HEK293 (cell line): Measurements from ENCODE around the gene SIRT7.

Experiments used
- IKZF3 ChIP-seq: fragments of 450-650 bp; IDR thresholded peaks from 2 replicates; pipeline ENCODE4 v1.5.0; 2018; ENCODE audit warnings: missing biosample characterization, mild to moderate bottlenecking, missing genetic modification characterization, moderate library complexity
- KLF10 ChIP-seq: fragments of 450-650 bp; IDR thresholded peaks from 2 replicates; pipeline ENCODE4 v1.5.1; 2018; ENCODE audit warnings: missing biosample characterization, mild to moderate bottlenecking, missing genetic modification characterization
- KLF9 ChIP-seq: fragments of 450-650 bp; formaldehyde crosslinking; IDR thresholded peaks from 2 replicates; pipeline ENCODE4 v1.5.1; 2016; ENCODE audit warnings: missing biosample characterization, missing genetic modification characterization, low read depth
- MEIS1 ChIP-seq: sonication (generic); formaldehyde crosslinking; IDR thresholded peaks from 2 replicates; pipeline ENCODE4 v1.8.1; 2022; ENCODE audit warnings: missing genetic modification reagents, mild to moderate bottlenecking, borderline replicate concordance
- ZBTB1 ChIP-seq: fragments of 450-650 bp; formaldehyde crosslinking; IDR thresholded peaks from 2 replicates; pipeline ENCODE4 v1.5.1; 2016; ENCODE audit warnings: missing biosample characterization, missing genetic modification characterization
- ZBTB7A ChIP-seq: fragments of 450-650 bp; formaldehyde crosslinking; IDR thresholded peaks from 2 replicates; pipeline ENCODE4 v1.5.1; 2016; ENCODE audit warnings: low read depth, missing biosample characterization, missing genetic modification characterization
- ZNF114 ChIP-seq: fragments of 450-650 bp; formaldehyde crosslinking; IDR thresholded peaks from 2 replicates; pipeline ENCODE4 v1.5.0; 2017; ENCODE audit warnings: missing biosample characterization, missing genetic modification characterization
- ZNF132 ChIP-seq: fragments of 450-650 bp; formaldehyde crosslinking; IDR thresholded peaks from 2 replicates; pipeline ENCODE4 v1.5.1; 2017; ENCODE audit warnings: missing biosample characterization, missing genetic modification characterization, borderline replicate concordance
- ZNF133 ChIP-seq: fragments of 450-650 bp; formaldehyde crosslinking; IDR thresholded peaks from 2 replicates; pipeline ENCODE4 v1.5.1; 2016; ENCODE audit warnings: missing biosample characterization, missing genetic modification characterization
- ZNF202 ChIP-seq: fragments of 450-650 bp; formaldehyde crosslinking; IDR thresholded peaks from 2 replicates; pipeline ENCODE4 v1.5.1; 2016; ENCODE audit warnings: missing biosample characterization, missing genetic modification characterization, borderline replicate concordance
- ZNF223 ChIP-seq: fragments of 450-650 bp; formaldehyde crosslinking; IDR thresholded peaks from 2 replicates; pipeline ENCODE4 v1.5.1; 2016; ENCODE audit warnings: missing biosample characterization, missing genetic modification characterization
- ZNF266 ChIP-seq: fragments of 450-650 bp; formaldehyde crosslinking; IDR thresholded peaks from 2 replicates; pipeline ENCODE4 v1.5.1; 2016; ENCODE audit warnings: missing biosample characterization, missing genetic modification characterization, low read depth
- ZNF501 ChIP-seq: fragments of 450-650 bp; formaldehyde crosslinking; IDR thresholded peaks from 2 replicates; pipeline ENCODE4 v1.5.1; 2016; ENCODE audit warnings: missing biosample characterization, missing genetic modification characterization
- ZNF621 ChIP-seq: fragments of 450-650 bp; formaldehyde crosslinking; IDR thresholded peaks from 2 replicates; pipeline ENCODE4 v1.5.1; 2017; ENCODE audit warnings: missing biosample characterization, missing genetic modification characterization
- ZNF768 ChIP-seq: fragments of 450-650 bp; formaldehyde crosslinking; IDR thresholded peaks from 2 replicates; pipeline ENCODE4 v1.5.1; 2018; ENCODE audit warnings: missing biosample characterization, mild to moderate bottlenecking, missing genetic modification characterization
- ZNF791 ChIP-seq: fragments of 450-650 bp; formaldehyde crosslinking; IDR thresholded peaks from 2 replicates; pipeline ENCODE4 v1.5.1; 2016; ENCODE audit warnings: missing biosample characterization, missing genetic modification characterization
- TF ChIP-seq, protein P1 (sequence below): fragments of 450-650 bp; formaldehyde crosslinking; IDR thresholded peaks from 2 replicates; pipeline ENCODE4 v1.5.1; 2017; ENCODE audit warnings: missing biosample characterization, missing genetic modification characterization
- TF ChIP-seq, protein P2 (sequence below): fragments of 450-650 bp; formaldehyde crosslinking; IDR thresholded peaks from 2 replicates; pipeline ENCODE4 v1.5.1; 2016; ENCODE audit warnings: missing biosample characterization, missing genetic modification characterization, borderline replicate concordance
- TF ChIP-seq, protein P3 (sequence below): fragments of 450-650 bp; formaldehyde crosslinking; IDR thresholded peaks from 2 replicates; pipeline ENCODE4 v1.5.1; 2016; ENCODE audit warnings: missing biosample characterization, missing genetic modification characterization
- TF ChIP-seq, protein P4 (sequence below): fragments of 450-650 bp; formaldehyde crosslinking; IDR thresholded peaks from 2 replicates; pipeline ENCODE4 v1.5.1; 2016; ENCODE audit warnings: missing biosample characterization, missing genetic modification characterization
- TF ChIP-seq, protein P5 (sequence below): fragments of 450-650 bp; formaldehyde crosslinking; conservative IDR thresholded peaks from 2 replicates; pipeline ENCODE4 v1.5.1; 2016; ENCODE audit warnings: low read depth, missing biosample characterization, missing genetic modification characterization
- TF ChIP-seq, protein P6 (sequence below): fragments of 450-650 bp; formaldehyde crosslinking; IDR thresholded peaks from 2 replicates; pipeline ENCODE4 v1.5.1; 2016; ENCODE audit warnings: missing biosample characterization, missing genetic modification characterization

Gene SIRT7

DNA sequence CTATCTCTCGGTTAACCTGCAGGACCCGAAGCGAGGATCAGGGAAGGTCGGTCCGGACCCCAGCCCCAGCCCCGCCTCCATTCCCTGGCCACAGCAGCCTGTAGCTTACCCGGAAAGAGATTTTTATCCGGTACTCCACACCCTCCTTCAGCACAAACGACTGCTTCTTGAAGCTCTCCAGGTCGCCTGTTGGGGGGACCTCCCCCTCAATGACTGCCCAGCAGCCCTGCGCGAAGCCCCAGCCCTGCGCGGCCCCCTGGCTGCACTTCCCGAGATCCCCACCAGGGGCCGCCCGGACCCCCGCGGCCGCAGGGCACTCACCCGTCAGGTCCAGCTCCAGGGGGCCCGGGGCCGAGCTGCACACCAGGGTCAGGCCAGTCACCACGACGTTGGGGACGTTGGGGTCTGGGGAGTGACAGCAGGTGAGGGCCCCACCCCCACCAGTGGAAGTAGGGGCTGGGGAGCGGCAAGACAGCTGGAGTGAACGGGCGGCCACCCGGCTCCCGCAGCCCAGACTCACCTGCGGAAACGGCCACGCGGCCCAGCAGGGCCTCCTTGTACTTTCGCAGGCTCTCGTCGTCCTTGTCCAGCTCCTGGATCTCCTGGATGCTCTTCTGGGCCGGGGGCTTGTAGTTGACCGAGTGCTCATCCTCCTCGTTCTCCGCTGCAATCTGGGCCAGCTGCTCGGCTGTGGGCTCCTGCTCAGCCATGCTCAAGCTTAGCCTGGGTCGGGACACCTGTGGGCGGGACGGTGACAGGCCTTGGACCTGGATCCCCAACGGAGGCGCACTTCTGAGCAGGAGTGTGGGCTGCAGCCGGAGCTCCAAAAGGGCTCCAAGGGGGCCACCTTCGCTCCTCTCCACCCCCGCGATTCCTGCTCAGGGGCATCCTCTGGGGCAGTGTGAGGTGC lies 48.5 kb downstream of the SIRT7 start (continued):
- TF ChIP-seq ZNF132 (no peak), ZNF768 (tag by site-specific recombination) (no peak), MEIS1 (CRISPR knock-in tag) (no peak), ZNF621 (tag by site-specific recombination) (no peak), KLF10 (tag by site-specific recombination) (peak; percentile 17; the same call in 1 of the 2 replicates), ZNF202 (tag by site-specific recombination) (no peak), ZNF501 (tag by site-specific recombination) (no peak), ZNF791 (tag by site-specific recombination) (no peak), ZBTB1 (peak; percentile 23; the same call in 1 of the 2 replicates), ZNF266 (tag by site-specific recombination) (no peak), ZNF114 (tag by site-specific recombination) (no peak), ZNF133 (tag by site-specific recombination) (no peak), ZBTB7A (peak; percentile 74; the same call in 1 of the 2 replicates), ZNF223 (tag by site-specific recombination) (no peak), IKZF3 (tag by site-specific recombination) (peak; percentile 58; the same call in 1 of the 2 replicates), KLF9 (tag by site-specific recombination) (no peak)
- TF ChIP-seq, protein P1, sequence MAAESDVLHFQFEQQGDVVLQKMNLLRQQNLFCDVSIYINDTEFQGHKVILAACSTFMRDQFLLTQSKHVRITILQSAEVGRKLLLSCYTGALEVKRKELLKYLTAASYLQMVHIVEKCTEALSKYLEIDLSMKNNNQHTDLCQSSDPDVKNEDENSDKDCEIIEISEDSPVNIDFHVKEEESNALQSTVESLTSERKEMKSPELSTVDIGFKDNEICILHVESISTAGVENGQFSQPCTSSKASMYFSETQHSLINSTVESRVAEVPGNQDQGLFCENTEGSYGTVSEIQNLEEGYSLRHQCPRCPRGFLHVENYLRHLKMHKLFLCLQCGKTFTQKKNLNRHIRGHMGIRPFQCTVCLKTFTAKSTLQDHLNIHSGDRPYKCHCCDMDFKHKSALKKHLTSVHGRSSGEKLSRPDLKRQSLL (tag by site-specific recombination) = no peak
- TF ChIP-seq, protein P2, sequence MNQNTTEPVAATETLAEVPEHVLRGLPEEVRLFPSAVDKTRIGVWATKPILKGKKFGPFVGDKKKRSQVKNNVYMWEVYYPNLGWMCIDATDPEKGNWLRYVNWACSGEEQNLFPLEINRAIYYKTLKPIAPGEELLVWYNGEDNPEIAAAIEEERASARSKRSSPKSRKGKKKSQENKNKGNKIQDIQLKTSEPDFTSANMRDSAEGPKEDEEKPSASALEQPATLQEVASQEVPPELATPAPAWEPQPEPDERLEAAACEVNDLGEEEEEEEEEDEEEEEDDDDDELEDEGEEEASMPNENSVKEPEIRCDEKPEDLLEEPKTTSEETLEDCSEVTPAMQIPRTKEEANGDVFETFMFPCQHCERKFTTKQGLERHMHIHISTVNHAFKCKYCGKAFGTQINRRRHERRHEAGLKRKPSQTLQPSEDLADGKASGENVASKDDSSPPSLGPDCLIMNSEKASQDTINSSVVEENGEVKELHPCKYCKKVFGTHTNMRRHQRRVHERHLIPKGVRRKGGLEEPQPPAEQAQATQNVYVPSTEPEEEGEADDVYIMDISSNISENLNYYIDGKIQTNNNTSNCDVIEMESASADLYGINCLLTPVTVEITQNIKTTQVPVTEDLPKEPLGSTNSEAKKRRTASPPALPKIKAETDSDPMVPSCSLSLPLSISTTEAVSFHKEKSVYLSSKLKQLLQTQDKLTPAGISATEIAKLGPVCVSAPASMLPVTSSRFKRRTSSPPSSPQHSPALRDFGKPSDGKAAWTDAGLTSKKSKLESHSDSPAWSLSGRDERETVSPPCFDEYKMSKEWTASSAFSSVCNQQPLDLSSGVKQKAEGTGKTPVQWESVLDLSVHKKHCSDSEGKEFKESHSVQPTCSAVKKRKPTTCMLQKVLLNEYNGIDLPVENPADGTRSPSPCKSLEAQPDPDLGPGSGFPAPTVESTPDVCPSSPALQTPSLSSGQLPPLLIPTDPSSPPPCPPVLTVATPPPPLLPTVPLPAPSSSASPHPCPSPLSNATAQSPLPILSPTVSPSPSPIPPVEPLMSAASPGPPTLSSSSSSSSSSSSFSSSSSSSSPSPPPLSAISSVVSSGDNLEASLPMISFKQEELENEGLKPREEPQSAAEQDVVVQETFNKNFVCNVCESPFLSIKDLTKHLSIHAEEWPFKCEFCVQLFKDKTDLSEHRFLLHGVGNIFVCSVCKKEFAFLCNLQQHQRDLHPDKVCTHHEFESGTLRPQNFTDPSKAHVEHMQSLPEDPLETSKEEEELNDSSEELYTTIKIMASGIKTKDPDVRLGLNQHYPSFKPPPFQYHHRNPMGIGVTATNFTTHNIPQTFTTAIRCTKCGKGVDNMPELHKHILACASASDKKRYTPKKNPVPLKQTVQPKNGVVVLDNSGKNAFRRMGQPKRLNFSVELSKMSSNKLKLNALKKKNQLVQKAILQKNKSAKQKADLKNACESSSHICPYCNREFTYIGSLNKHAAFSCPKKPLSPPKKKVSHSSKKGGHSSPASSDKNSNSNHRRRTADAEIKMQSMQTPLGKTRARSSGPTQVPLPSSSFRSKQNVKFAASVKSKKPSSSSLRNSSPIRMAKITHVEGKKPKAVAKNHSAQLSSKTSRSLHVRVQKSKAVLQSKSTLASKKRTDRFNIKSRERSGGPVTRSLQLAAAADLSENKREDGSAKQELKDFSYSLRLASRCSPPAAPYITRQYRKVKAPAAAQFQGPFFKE (tag by site-specific recombination) = no peak
- TF ChIP-seq, protein P3, sequence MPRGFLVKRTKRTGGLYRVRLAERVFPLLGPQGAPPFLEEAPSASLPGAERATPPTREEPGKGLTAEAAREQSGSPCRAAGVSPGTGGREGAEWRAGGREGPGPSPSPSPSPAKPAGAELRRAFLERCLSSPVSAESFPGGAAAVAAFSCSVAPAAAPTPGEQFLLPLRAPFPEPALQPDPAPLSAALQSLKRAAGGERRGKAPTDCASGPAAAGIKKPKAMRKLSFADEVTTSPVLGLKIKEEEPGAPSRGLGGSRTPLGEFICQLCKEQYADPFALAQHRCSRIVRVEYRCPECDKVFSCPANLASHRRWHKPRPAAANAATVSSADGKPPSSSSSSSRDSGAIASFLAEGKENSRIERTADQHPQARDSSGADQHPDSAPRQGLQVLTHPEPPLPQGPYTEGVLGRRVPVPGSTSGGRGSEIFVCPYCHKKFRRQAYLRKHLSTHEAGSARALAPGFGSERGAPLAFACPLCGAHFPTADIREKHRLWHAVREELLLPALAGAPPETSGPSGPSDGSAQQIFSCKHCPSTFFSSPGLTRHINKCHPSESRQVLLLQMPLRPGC (tag by site-specific recombination) = peak; percentile 30
- TF ChIP-seq, protein P4, sequence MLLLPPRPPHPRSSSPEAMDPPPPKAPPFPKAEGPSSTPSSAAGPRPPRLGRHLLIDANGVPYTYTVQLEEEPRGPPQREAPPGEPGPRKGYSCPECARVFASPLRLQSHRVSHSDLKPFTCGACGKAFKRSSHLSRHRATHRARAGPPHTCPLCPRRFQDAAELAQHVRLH (tag by site-specific recombination) = no peak
- TF ChIP-seq, protein P5, sequence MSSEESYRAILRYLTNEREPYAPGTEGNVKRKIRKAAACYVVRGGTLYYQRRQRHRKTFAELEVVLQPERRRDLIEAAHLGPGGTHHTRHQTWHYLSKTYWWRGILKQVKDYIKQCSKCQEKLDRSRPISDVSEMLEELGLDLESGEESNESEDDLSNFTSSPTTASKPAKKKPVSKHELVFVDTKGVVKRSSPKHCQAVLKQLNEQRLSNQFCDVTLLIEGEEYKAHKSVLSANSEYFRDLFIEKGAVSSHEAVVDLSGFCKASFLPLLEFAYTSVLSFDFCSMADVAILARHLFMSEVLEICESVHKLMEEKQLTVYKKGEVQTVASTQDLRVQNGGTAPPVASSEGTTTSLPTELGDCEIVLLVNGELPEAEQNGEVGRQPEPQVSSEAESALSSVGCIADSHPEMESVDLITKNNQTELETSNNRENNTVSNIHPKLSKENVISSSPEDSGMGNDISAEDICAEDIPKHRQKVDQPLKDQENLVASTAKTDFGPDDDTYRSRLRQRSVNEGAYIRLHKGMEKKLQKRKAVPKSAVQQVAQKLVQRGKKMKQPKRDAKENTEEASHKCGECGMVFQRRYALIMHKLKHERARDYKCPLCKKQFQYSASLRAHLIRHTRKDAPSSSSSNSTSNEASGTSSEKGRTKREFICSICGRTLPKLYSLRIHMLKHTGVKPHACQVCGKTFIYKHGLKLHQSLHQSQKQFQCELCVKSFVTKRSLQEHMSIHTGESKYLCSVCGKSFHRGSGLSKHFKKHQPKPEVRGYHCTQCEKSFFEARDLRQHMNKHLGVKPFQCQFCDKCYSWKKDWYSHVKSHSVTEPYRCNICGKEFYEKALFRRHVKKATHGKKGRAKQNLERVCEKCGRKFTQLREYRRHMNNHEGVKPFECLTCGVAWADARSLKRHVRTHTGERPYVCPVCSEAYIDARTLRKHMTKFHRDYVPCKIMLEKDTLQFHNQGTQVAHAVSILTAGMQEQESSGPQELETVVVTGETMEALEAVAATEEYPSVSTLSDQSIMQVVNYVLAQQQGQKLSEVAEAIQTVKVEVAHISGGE = no peak; the same call in 1 of the 2 replicates
- TF ChIP-seq, protein P6, sequence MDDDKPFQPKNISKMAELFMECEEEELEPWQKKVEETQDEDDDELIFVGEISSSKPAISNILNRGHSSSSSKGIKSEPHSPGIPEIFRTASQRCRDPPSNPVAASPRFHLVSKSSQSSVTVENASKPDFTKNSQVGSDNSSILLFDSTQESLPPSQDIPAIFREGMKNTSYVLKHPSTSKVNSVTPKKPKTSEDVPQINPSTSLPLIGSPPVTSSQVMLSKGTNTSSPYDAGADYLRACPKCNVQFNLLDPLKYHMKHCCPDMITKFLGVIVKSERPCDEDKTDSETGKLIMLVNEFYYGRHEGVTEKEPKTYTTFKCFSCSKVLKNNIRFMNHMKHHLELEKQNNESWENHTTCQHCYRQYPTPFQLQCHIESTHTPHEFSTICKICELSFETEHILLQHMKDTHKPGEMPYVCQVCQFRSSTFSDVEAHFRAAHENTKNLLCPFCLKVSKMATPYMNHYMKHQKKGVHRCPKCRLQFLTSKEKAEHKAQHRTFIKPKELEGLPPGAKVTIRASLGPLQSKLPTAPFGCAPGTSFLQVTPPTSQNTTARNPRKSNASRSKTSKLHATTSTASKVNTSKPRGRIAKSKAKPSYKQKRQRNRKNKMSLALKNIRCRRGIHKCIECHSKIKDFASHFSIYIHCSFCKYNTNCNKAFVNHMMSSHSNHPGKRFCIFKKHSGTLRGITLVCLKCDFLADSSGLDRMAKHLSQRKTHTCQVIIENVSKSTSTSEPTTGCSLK = no peak
